Left cardiac atrium (tissue), 4 donors: ENCODE results near the gene C6orf47. TPM values are rescaled to one million over a fixed set of nuclear protein-coding genes. Genes with fewer than 3 reads are reported as not detected.
A peak's percentile ranks its signal among the peaks of the same experiment; 100 is the strongest.

Experiments
- ATAC-seq, 2 donors: fragments of 200-7000 bp; cut with Tn5 transposase; one replicate each; pipeline ENCODE4 v1.9.1; 2020; ENCODE audit warnings: mild to moderate bottlenecking in 2 of 2, moderate library complexity in 2 of 2
- DNase-seq: peaks from one replicate; pipeline ENCODE4 v3.0.0-alpha.2; 2020
- intact Hi-C, 2 donors: fragments of 100-400 bp; cut with DNase I; formaldehyde crosslinking; loops; one replicate each; pipeline versions ENCODE4 v1.14.1 to v1.15.1; 2022 to 2023
- total RNA-seq, 2 donors: library from RNA; stranded (reverse); fragmentation: NEBNext Ultra II Directional; extraction: Animal tissue kit (Norgen Biotek cat#: 25700); gene quantifications; one replicate each; pipeline ENCODE4 v1.2.1, GENCODE V29; 2021
- donor health status: DM: no; HTN: yes; CAD: no.
- donor health status: DM: no; HTN: yes; CAD: no; lungs with severe emphysema.
- donor health status: DM: yes; HTN: yes; CAD: no.
- donor health status: Dilated cardiomyopathy.

C6orf47 gene
- total RNA-seq, 2 donors from 2014 or later: 17.5 to 20.1 TPM

DNA sequence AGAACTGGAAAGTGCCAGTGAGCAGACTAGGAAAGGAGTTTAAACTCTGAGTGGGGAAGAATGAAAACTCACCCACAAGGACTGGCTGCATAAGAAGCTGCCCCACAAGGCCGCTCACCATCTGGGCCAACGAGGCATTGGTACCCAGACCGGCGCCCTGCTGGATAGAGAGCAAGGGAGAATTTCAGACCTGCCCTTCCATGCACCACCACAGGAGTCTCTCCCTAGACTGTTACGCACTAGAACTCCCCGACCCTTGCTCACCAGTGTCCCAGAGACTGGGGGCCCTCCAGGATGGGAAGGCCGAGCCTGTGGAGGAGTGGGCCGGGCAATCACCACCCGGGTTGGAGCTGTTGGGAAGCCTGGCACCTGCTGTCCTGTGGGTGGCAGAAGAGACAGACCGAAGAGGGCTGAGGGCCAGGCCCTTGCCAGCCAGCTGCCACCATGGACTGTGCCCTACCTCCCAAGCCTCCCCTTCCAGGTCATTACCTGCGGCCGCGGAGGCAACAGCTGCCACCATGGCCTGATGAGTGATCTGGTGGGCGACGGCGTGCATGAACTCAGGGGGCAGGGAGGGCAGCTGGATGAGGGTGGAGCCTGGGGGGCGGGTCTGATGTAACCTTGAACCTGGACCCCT lies 16.6 kb downstream of the C6orf47 start:
- ATAC-seq: no peak
- intact Hi-C loops: no loop called here
- no peak for DNase-seq

DNA sequence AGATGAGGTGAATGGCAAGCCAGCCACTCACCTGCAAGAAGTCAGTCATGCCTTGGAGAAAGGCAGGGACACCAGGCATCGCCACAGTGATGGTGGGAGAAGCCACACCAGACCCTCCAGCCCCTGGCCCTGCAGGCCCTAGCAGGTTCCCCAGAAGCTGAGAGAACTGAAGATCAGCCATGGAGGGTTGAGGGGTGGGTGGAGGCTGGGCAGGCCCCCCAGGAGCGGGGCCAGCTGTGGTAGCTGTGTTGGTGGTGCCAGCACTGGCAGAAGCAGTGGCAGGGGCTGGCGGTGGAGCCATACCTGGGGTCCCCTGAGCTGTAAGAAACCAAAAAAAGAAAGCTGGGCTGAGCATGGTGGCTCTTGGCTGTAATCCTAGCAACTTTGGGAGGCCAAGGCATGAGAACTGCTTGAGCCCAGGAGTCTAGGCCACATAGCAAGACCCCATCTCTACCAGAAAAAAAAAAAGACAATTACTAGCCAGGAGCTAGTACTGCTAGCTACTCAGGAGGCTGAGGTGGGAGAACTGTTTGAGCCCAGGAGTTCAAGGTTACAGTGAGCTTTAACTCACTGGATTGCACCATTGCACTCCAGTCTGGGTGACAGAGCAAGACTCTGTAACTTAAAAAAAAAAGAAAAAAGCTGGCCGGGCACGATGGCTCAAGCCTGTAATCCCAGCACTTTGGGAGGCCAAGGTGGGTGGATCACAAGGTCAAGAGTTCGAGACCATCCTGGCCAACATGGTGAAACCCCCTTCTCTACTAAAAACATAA lies 17.6 kb downstream of the C6orf47 start:
- intact Hi-C loops: no loop called here
- DNase-seq (no peak), ATAC-seq (no peak)

DNA sequence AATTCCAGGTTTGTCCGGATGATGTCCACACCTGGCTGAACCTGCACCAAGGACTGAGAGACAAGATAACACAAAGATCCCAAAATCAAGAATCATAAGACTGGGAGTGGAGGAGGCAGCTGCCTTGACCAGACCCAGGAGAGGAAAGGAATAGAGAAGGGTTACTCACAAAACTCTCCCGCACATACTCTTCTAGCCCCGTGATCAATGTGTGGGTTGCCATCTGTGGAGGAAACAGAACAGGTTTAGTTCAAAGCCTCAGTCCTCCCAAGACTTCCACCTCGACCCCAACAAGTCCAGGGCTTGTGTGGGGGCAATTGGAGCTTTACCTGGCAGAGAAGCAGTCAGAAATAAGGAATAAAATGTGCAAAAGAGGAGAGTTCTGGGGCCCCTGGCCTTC lies 19.2 kb downstream of the C6orf47 start:
- DNase-seq (no peak), ATAC-seq (no peak)
- intact Hi-C loops: no loop called here

DNA sequence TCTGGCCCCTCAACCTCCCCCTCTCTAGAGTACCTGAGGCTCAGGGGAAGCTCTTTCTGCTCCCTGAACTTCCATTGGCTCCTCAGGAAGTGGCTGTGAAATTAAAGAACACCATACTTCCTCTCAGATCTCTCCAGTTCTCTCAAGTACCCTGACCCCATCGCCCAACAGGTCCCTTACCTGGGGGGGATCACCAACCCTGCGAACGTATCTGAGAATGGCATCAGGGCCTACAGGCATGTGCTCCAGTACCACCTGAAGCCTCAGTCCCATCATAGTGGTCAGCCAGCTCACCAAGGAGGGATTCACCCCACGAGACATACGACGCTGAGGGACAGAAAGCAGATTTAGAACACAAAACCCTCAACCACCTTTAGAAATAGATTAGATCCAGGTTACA lies 20.0 kb downstream of the C6orf47 start:
- no peak for DNase-seq
- ATAC-seq: no peak
- intact Hi-C loops: no loop called here

DNA sequence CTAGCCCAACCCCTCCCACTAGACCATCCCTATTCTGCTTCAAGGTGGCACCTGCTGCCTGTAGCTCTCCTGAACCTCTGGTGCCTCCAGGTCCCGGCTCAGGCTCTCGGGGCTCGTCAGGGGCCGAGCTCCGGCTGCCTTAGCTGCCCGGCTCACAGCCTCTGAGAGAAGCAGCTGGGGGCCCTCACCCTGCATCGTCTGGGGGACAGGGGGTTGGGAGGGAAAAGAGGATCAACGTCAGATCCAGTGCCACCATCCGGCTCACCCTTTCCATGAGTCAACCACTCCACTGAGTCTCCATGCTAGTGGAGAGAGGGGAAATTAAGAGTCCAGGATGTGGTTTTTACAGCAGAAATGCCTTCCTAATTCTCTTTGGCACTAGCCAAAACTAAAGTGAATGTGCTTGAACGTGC lies 21.1 kb downstream of the C6orf47 start:
- intact Hi-C loops: no loop called here
- ATAC-seq (no peak), DNase-seq (no peak)

DNA sequence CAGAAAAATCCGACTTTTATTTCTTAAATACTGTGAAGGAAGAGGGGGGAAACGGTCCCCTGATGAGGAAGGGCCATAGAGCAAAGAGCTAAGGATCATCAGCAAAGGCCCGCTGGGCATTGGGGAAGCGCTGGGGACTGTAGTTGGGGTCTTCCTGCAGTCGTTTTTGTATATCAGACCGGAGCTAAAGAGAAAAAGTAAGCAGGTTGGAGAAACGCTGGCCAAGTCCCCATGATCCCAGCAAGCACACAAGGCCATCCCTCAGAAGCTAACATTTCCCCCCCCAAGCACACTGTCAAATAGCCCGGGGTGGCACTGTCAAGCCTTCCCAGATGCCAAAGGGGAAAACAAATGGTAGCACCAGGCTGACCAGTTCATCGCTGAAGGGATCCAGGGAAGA lies 21.5 kb downstream of the C6orf47 start:
- no peak for ATAC-seq
- no peak for DNase-seq
- intact Hi-C loops: no loop called here

DNA sequence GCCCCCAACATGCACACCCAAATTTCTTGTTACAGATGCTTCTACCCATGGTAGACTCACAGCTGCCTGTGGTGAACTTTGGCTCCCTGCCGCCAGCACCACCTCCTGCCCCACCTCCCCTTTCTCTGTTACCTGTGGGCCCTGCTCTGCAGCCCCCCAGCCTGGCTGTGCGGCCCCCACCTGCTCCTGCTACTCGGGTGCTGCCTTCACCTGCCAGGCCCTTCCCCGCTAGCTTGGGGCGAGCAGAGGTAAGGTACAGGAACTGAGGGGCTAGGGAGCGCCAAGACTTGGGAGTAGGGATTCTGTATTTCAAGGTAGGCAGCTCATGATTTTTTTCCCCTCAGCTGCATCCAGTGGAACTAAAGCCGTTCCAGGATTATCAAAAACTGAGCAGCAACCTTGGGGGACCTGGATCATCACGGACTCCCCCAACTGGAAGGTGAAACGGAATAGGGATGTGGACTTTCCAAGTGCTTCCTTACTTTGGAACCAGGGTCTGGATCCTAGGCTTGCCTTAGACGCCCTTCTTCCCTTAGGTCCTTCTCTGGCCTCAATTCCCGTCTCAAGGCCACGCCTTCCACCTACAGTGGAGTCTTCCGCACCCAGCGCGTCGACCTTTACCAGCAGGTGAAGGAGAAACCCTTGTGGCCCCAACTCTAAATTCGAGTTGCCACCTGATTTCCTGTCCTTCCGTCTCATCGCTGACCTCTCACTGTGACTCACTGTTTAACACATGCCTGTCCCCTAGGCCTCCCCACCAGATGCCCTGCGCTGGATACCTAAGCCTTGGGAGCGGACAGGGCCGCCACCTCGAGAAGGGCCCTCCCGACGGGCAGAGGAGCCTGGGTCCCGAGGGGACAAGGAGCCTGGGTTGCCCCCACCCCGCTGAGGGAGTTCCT lies 23.6 kb downstream of the C6orf47 start:
- peak in 1 of 2 donors; percentile 7 for ATAC-seq
- intact Hi-C loops: no loop called here
- no peak for DNase-seq

DNA sequence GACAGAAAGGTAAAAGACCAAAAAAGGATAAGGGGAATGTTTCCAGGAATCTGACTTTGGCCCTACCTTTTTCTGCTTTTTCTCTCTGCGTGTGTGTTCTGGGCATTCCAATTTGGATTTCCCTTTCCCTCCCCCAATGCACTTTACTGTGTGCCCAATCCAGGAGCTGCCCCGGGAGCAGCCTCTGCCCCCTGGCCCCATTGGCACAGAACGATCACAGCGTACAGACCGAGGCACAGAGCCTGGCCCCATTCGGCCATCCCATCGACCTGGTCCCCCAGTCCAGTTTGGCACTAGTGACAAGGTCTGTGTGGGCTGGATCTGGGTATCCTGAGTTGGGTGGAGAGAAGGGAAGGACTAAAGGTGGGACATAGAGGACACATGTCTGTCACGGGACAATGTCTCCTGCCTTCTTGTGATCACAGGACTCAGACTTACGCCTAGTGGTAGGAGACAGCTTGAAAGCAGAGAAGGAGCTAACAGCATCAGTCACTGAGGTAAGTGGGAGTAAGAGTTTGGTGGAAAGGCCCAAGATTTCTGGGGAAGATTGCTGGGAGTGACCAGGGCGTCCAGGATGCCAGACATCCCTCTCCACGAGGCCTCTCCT lies 25.5 kb downstream of the C6orf47 start:
- intact Hi-C loops: no loop called here
- DNase-seq (no peak), ATAC-seq (peak in 1 of 2 donors; percentile 29)

DNA sequence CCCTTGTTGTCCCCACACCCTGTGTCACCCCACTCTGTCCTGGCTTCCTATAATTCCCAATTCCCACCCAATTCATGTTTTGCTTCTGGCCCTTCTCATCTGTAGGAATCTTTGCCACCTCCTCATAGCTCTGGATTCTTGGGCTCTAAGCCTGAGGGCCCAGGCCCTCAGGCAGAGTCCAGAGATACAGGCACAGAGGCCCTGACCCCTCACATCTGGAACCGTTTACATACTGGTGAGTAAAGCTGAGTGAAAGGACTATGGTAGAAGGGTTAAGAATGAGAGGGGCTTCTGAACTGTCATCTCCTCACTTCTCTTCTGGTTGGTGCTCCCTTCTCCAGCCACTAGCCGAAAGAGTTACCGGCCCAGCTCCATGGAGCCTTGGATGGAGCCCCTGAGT lies 26.4 kb downstream of the C6orf47 start:
- ATAC-seq: no peak
- intact Hi-C loops: no loop called here
- no peak for DNase-seq

DNA sequence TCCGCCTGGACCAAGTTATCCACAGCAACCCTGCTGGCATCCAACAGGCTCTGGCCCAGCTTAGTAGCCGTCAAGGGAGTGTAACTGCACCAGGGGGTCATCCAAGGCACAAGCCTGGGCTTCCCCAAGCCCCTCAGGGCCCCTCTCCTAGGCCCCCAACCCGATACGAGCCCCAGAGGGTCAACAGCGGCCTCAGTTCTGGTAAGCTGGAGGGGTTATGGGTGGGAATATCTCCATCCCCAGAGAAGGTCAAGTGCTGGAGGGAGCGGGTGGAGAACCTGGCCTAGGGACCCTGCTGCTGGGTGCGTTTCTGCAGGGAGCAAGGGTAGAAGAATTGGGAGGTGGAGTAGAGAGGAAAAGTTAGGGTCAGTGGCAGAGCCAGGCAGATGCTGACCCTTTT lies 27.1 kb downstream of the C6orf47 start:
- intact Hi-C loops: no loop called here
- ATAC-seq (no peak), DNase-seq (no peak)

DNA sequence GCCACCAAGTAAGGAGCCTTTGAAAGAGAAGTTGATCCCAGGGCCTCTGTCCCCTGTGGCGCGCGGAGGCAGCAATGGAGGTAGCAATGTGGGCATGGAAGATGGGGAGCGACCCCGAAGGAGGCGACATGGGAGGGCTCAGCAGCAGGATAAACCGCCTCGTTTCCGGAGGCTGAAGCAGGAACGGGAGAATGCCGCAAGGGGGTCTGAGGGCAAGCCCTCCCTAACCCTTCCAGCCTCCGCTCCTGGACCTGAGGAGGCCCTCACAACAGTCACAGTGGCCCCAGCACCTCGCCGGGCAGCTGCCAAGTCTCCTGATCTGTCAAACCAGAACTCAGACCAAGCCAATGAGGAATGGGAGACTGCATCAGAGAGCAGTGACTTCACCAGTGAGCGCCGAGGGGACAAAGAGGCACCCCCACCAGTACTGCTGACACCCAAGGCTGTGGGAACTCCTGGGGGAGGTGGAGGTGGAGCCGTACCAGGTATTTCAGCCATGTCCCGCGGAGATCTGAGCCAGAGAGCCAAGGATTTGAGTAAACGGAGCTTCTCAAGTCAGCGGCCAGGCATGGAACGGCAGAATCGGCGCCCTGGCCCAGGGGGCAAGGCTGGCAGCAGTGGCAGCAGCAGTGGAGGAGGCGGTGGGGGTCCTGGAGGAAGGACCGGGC lies 28.2 kb downstream of the C6orf47 start:
- DNase-seq (no peak), ATAC-seq (peak in 1 of 2 donors; percentile 10)
- intact Hi-C loops: no loop called here

DNA sequence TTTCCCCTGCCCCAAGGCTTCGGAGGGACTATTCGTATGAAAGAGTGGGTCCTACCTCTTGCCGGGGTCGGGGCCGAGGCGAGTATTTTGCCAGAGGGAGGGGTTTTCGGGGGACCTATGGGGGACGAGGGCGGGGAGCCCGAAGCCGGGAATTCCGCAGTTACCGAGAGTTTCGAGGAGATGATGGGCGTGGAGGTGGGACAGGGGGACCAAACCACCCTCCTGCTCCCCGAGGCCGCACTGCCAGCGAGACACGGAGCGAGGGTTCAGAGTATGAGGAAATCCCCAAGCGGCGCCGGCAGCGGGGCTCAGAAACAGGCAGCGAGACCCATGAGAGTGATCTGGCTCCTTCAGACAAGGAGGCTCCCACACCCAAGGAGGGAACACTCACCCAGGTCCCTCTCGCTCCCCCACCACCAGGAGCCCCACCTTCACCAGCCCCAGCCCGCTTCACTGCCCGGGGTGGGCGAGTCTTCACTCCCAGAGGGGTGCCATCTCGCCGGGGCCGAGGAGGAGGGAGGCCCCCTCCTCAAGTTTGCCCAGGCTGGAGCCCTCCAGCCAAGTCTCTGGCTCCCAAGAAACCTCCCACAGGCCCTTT lies 28.8 kb downstream of the C6orf47 start:
- DNase-seq (no peak), ATAC-seq (peak in 1 of 2 donors; percentile 3)
- intact Hi-C loops: no loop called here

DNA sequence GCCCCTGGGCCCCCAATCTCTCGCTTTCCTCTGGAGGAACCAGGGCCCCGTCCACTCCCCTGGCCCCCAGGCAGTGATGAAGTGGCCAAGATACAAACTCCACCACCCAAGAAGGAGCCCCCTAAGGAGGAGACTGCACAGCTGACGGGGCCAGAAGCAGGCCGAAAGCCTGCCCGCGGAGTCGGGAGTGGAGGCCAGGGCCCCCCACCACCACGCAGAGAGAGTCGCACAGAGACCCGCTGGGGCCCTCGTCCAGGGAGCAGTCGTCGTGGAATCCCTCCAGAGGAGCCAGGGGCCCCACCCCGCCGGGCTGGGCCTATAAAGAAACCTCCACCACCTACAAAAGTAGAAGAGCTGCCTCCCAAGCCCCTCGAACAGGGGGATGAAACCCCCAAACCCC lies 29.4 kb downstream of the C6orf47 start:
- ATAC-seq (no peak), DNase-seq (no peak)
- intact Hi-C loops: no loop called here

DNA sequence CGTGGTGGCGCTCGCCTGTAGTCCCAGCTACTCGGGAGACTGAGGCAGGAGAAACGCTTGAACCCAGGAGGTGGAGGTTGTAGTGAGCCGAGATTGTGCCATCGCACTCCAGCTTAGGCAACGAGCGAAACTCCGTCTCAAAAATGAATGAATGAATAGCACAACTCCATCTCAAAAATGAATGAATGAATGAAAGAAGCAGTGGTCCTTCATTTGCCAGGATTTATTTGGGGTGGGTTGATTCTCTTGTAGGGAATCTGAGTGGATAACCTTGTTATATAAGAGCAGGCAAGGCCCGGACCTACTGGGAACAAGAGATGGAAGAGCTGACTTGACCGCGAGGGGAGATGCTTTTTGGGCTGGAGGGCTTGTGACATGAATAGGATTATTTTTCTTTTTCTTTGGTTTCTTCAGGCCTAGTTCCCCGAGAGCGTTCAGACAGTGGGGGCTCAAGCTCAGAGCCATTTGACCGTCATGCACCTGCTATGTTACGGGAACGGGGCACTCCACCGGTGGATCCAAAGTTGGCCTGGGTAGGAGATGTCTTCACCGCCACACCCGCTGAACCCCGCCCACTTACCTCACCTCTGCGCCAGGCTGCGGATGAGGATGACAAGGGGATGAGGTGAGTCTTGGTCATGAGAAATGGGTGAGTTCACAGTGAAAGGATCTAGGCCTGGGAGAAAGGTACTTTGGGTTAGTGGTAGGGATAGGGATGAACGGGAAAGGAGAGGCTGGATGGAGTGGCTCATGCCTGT lies 30.2 kb downstream of the C6orf47 start:
- ATAC-seq (no peak), DNase-seq (no peak)
- intact Hi-C loops: no loop called here

DNA sequence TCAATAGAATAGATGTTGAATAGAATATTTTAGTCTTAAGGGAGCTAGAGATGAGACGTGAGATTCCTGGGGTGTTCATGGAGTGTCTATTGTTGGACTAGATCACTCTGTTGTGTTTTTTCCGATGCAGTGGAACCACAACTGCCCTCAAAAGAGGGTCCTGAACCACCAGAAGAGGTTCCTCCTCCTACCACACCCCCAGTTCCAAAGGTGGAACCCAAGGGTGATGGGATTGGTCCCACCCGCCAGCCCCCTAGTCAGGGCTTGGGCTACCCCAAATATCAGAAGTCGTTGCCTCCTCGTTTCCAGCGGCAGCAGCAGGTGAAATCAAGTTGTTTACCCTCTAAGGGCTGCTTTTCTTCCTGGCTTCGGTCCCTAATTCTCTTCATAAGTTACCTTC lies 31.6 kb downstream of the C6orf47 start:
- no peak for ATAC-seq
- no peak for DNase-seq
- intact Hi-C loops: no loop called here

DNA sequence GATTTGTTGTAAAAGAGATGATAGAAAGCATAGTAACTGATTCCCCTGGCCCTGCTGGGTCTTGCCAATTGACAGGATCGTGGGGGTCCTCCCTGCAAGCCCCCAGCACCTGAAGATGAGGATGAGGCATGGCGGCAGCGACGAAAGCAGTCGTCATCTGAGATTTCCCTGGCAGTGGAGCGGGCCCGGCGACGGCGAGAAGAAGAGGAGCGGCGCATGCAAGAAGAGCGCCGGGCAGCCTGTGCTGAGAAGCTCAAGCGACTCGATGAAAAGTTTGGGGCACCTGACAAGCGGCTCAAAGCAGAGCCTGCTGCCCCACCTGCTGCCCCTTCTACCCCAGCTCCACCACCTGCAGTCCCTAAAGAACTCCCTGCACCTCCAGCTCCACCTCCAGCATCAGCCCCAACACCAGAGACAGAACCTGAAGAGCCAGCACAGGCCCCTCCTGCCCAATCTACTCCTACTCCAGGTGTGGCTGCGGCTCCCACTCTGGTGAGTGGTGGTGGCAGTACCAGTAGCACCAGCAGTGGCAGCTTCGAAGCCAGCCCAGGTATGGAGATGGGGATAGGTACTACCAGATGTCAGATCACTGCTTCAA lies 32.8 kb downstream of the C6orf47 start:
- no peak for DNase-seq
- intact Hi-C loops: no loop called here
- no peak for ATAC-seq

DNA sequence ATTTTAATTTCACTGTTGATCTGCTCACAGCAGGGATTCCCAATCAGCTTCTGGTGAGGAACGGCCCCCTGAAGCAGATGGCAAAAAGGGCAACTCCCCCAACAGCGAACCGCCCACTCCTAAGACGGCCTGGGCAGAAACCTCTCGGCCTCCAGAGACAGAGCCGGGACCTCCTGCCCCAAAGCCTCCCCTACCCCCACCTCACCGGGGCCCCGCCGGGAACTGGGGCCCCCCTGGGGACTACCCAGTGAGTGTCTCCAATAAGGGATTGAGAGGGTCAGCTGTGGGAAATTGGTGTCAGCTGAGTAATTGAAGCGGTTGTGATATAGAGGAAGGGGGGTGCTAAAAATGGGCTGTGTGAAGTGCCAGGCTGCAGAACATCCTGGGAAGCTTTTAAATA lies 33.6 kb downstream of the C6orf47 start:
- no peak for ATAC-seq
- no peak for DNase-seq
- intact Hi-C loops: no loop called here

DNA sequence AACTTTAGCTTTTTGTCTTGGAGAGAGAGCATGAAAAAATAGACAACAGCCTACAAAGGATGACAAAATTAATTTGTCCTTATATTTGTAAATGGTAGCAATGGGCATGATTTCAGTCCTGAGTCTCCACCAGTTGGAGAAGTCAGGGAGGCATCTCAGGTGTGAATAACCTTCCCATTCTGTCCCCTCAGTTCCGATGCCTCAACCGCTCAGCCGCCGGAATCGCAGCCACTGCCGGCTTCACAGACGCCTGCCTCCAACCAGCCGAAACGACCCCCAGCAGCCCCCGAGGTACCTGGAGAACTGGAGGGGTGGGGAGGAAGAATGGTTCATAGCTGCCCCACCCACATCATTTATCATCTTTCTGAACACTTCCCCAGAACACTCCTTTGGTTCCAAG lies 36.5 kb downstream of the C6orf47 start:
- ATAC-seq (no peak), DNase-seq (no peak)
- intact Hi-C loops: no loop called here
